ENCODE measurements around the gene CA12.

DNA sequence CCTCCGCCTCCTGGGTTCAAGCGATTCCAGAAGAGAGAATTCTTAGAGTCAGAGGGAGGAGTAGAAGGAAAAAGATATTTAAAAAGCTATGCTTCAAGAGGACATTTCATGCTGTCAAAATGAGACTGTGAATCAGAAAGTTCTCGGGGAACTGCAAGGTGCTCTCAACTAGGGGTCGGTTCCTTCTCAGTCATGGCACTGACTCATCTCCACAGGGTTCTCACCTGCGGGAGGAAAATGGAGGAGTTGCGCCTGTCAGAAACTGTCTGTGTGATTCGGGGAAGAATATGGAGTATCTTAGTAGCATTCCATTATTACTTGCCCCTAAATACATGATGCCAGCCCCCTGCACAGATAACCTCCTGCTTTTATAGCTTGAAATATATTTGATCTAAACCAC, 56.9 kb downstream of the CA12 start:
- no peak for TF ChIP-seq CTCF (IDR thresholded peaks at IDR 0.05)
- no peak for TF ChIP-seq POLR2A (IDR thresholded peaks at IDR 0.05)

Measured in esophagus squamous epithelium (tissue), 4 donors.